ENCODE measurements around the gene PARN. TPM values are rescaled to one million over a fixed set of nuclear protein-coding genes. Genes with fewer than 3 reads are reported as not detected.
"Not testable (repeated sequence)": the region's sequence is repeated elsewhere in the genome, so short reads cannot be mapped to it uniquely, and the experiment has no call there.

The PARN gene
- total RNA-seq, 2 donors from 2014 or later, result 24.1 to 99.9 TPM

- no peak for TF ChIP-seq CTCF (IDR thresholded peaks at IDR 0.05)
- TF ChIP-seq POLR2A (IDR thresholded peaks at IDR 0.05), result no peak
- intact Hi-C loops (cut with DNase I), result no loop called here
- no peak overlapping the region for H3K4me3 ChIP-seq
Observed at GRCh38 chr16:14423344-14423743, 206.7 kb downstream of the PARN start.

GRCh38 chr16:14420721-14421488 lies 209.2 kb downstream of the PARN start:
- H3K4me3 ChIP-seq, result no peak overlapping the region
- H3K27ac ChIP-seq, result no peak overlapping the region
- ATAC-seq, result no peak
- DNase-seq, result no peak
- H3K9me3 ChIP-seq, result no peaks in the 10 kb centered on the region
- no peaks in the 10 kb centered on the region for H3K27me3 ChIP-seq
- intact Hi-C loops (cut with DNase I), result no loop called here
- TF ChIP-seq CTCF (IDR thresholded peaks at IDR 0.05), result no peak
- no peak for TF ChIP-seq POLR2A (IDR thresholded peaks at IDR 0.05)
- peaks cover 26% of the 10 kb centered on the region for H3K4me1 ChIP-seq
- WGBS, 2 donors, result 80 to 87% methylated on average over 13 to 18 of the region's 18 CpGs
- H3K36me3 ChIP-seq (replicated peaks in 1 of 2; ENCODE audit: insufficient read depth in 1 of 2, low read depth in 2 of 2), result no peaks in the 10 kb centered on the region

More at GRCh38 chr16:14423344-14423743, 206.7 kb downstream of the PARN start:
- Histone ChIP-seq H3K27ac (no peak overlapping the region), H3K4me1 (peaks cover 16% of the 10 kb centered on the region), H3K27me3 (no peaks in the 10 kb centered on the region), H3K36me3 (replicated peaks in 1 of 2; ENCODE audit: insufficient read depth in 1 of 2, low read depth in 2 of 2) (no peaks in the 10 kb centered on the region), H3K9me3 (no peaks in the 10 kb centered on the region)
- no peak for ATAC-seq
- DNase-seq, result no peak
- 88 to 95% methylated on average over 3 to 4 of the region's 4 CpGs for WGBS, 2 donors

- H3K4me3 ChIP-seq; H3K36me3 ChIP-seq (replicated peaks in 1 of 2; ENCODE audit: insufficient read depth in 1 of 2, low read depth in 2 of 2); DNase-seq; H3K27me3 ChIP-seq; H3K9me3 ChIP-seq; ATAC-seq; H3K27ac ChIP-seq; intact Hi-C loops (cut with DNase I): not testable (repeated sequence)
- H3K4me1 ChIP-seq, result peaks cover 26% of the 10 kb centered on the region
- 81 to 94% methylated on average over 4 of the region's 4 CpGs for WGBS, 2 donors
Observed at GRCh38 chr16:14420243-14420642, 209.8 kb downstream of the PARN start.

GRCh38 chr16:14419817-14420216 lies 210.2 kb downstream of the PARN start:
- no peak for ATAC-seq

GRCh38 chr16:14418795-14419225 lies 211.2 kb downstream of the PARN start:
- peak overlapping the region; percentile 56 to 81 (median 72) for H3K27ac ChIP-seq
- H3K4me1 ChIP-seq, result peaks cover 26% of the 10 kb centered on the region
- peak; percentile 62 to 75 (median 70) for DNase-seq
- H3K27me3 ChIP-seq, result no peaks in the 10 kb centered on the region
- H3K9me3 ChIP-seq, result no peaks in the 10 kb centered on the region
- ATAC-seq, result peak; percentile 93
- no peaks in the 10 kb centered on the region for H3K36me3 ChIP-seq (replicated peaks in 1 of 2; ENCODE audit: insufficient read depth in 1 of 2, low read depth in 2 of 2)
- TF ChIP-seq CTCF (IDR thresholded peaks at IDR 0.05), result no peak
- TF ChIP-seq POLR2A (IDR thresholded peaks at IDR 0.05), result peak in 2 of 3 donors; percentile 42 to 55
- 21 to 22% methylated on average over 6 of the region's 6 CpGs for WGBS, 2 donors
- intact Hi-C loops (cut with DNase I), result no loop called here
- H3K4me3 ChIP-seq, result no peak overlapping the region

More at GRCh38 chr16:14419817-14420216, 210.2 kb downstream of the PARN start:
- Histone ChIP-seq H3K9me3 (no peaks in the 10 kb centered on the region), H3K36me3 (replicated peaks in 1 of 2; ENCODE audit: insufficient read depth in 1 of 2, low read depth in 2 of 2) (no peaks in the 10 kb centered on the region), H3K4me1 (peaks cover 26% of the 10 kb centered on the region), H3K4me3 (no peak overlapping the region), H3K27ac (no peak overlapping the region), H3K27me3 (no peaks in the 10 kb centered on the region)
- 89 to 90% methylated on average over 3 of the region's 3 CpGs for WGBS, 2 donors
- intact Hi-C loops (cut with DNase I), result no loop called here
- DNase-seq, result no peak
- TF ChIP-seq CTCF (IDR thresholded peaks at IDR 0.05), result no peak
- TF ChIP-seq POLR2A (IDR thresholded peaks at IDR 0.05), result no peak

Measured in body of pancreas (tissue), 4 donors.